GM12801 (cell line): ENCODE data around the gene XCR1.

ENCODE experiments used
- TF ChIP-seq, protein P1 (sequence below): IDR thresholded peaks from one replicate; pipeline ENCODE4 v1.5.1; 2011; ENCODE audit warnings: control low read depth; ENCODE audit not compliant: insufficient read length; ENCODE audit errors: extremely low read depth

XCR1 gene

GRCh38 chr3:46065750-46066256 is 38.5 kb upstream of the XCR1 start:
- TF ChIP-seq, protein P1, sequence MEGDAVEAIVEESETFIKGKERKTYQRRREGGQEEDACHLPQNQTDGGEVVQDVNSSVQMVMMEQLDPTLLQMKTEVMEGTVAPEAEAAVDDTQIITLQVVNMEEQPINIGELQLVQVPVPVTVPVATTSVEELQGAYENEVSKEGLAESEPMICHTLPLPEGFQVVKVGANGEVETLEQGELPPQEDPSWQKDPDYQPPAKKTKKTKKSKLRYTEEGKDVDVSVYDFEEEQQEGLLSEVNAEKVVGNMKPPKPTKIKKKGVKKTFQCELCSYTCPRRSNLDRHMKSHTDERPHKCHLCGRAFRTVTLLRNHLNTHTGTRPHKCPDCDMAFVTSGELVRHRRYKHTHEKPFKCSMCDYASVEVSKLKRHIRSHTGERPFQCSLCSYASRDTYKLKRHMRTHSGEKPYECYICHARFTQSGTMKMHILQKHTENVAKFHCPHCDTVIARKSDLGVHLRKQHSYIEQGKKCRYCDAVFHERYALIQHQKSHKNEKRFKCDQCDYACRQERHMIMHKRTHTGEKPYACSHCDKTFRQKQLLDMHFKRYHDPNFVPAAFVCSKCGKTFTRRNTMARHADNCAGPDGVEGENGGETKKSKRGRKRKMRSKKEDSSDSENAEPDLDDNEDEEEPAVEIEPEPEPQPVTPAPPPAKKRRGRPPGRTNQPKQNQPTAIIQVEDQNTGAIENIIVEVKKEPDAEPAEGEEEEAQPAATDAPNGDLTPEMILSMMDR = no peak

DNA sequence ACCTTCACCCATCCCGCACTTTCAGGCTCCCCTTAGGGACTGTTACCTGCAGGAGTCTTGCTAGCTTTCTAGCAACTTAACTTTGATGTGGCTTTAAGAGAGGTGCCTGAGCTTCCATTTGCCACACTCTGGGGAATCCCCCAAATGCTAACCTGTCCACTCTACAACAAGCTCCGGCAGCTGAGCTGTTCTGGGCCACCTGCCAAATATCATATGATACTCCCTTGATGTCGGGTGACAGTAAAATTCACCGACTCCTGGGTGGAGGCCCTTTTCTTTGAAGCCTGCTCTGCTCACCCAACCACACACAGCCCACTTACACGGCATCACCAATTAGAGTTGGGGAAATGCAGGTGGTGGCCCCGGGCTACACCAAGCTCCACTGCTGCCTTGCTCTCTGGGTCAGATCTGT is 38.0 kb upstream of the XCR1 start:
- TF ChIP-seq, protein P1 = no peak

GRCh38 chr3:46062679-46063078 is 35.4 kb upstream of the XCR1 start:
- TF ChIP-seq, protein P1 = no peak

GRCh38 chr3:46061887-46062286 is 34.6 kb upstream of the XCR1 start:
- TF ChIP-seq, protein P1 = no peak

GRCh38 chr3:46061108-46061720 is 33.9 kb upstream of the XCR1 start:
- TF ChIP-seq, protein P1 = no peak

- TF ChIP-seq, protein P1 = no peak
Observed at GRCh38 chr3:46060551-46060950, 33.3 kb upstream of the XCR1 start.

GRCh38 chr3:46059432-46059831 is 32.1 kb upstream of the XCR1 start:
- TF ChIP-seq, protein P1 = no peak
